ENCODE data around the gene FN3K.
"Not testable (repeated sequence)": the region's sequence is repeated elsewhere in the genome, so short reads cannot be mapped to it uniquely, and the experiment has no call there.

FN3K gene

GRCh38 chr17:82775001-82775823 is 39.8 kb downstream of the FN3K start:
- DNase-seq = peak; percentile 78

GRCh38 chr17:82776454-82776853 is 41.0 kb downstream of the FN3K start:
- no peak for DNase-seq

- not testable (repeated sequence) for DNase-seq
Measured at GRCh38 chr17:82777778-82778375, 42.5 kb downstream of the FN3K start.

- DNase-seq = no peak
Measured at GRCh38 chr17:82779541-82779940, 44.1 kb downstream of the FN3K start.

GRCh38 chr17:82780195-82780594 is 44.8 kb downstream of the FN3K start:
- DNase-seq = no peak

GRCh38 chr17:82780971-82781893 is 45.8 kb downstream of the FN3K start:
- no peak for DNase-seq

- DNase-seq = peak; percentile 91
Measured at GRCh38 chr17:82781894-82782274, 46.5 kb downstream of the FN3K start.

GRCh38 chr17:82782657-82783207 is 47.3 kb downstream of the FN3K start:
- no peak for DNase-seq

- no peak for DNase-seq
Measured at GRCh38 chr17:82783498-82783897, 48.1 kb downstream of the FN3K start.

GRCh38 chr17:82785581-82785980 is 50.2 kb downstream of the FN3K start:
- DNase-seq = not testable (repeated sequence)

- no peak for DNase-seq
Measured at GRCh38 chr17:82786427-82786826, 51.0 kb downstream of the FN3K start.

- DNase-seq = no peak
Measured at GRCh38 chr17:82787081-82787848, 51.9 kb downstream of the FN3K start.

- DNase-seq = no peak
Measured at GRCh38 chr17:82788206-82789001, 53.0 kb downstream of the FN3K start.

- DNase-seq = no peak
Measured at GRCh38 chr17:82789051-82789592, 53.7 kb downstream of the FN3K start.

- DNase-seq = no peak
Measured at GRCh38 chr17:82789806-82790205, 54.4 kb downstream of the FN3K start.

- DNase-seq = no peak
Measured at GRCh38 chr17:82790391-82790790, 55.0 kb downstream of the FN3K start.

- no peak for DNase-seq
Measured at GRCh38 chr17:82791532-82791931, 56.1 kb downstream of the FN3K start.

- no peak for DNase-seq
Measured at GRCh38 chr17:82793974-82794630, 58.7 kb downstream of the FN3K start.

GRCh38 chr17:82794781-82795482 is 59.5 kb downstream of the FN3K start:
- no peak for DNase-seq

GRCh38 chr17:82795615-82796014 is 60.2 kb downstream of the FN3K start:
- DNase-seq = no peak

Data from activated CD8-positive, alpha-beta memory T cell treated with anti-CD3 and anti-CD28 coated beads, Interleukin-2, amount 50 U/mL, for 48 hours (primary cell).